GM19438 (cell line): ENCODE results near the gene IFI6.
"Not testable (repeated sequence)": the region's sequence is repeated elsewhere in the genome, so short reads cannot be mapped to it uniquely, and the experiment has no call there.

ENCODE experiments used
- ATAC-seq: cut with Tn5 transposase; IDR thresholded peaks from one replicate; pipeline ENCODE4 v1.9.1; 2021; ENCODE audit warnings: low read depth; ENCODE audit not compliant: unreplicated experiment

Gene IFI6

DNA sequence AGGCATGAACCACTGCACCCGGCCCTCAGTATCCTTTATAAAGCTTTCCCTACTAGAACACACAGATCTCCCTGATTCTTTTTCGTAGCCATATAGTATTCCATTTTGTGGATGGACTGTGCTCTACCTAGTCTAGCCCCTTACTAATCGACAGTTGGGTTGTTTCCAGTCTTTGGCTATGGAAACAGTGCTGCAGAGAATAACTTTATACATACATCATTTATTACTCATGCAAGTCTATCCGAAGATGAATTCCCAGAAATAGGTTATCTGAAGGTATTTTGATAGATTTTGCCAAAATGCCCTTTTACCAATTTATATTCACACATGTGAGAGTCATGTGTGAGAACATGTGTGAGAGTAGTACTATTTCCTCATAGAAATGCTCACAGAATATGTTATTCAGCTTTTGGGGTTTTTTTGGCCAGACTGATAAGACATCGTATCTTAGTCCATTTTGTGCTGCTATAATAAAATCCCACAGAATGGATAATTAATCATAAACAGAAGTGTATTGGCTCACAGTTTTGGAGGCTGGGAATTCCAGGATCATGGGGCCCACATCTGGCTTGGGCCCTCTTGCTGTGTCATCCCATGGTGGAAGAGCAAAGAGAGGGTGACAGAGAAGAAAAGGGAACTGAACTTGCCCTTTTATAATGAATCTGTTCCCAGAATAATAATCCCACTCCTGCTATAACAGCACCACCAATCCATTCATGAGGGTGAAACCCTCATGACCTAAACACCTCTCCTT is 19.7 kb downstream of the IFI6 start:
- no peak for ATAC-seq

DNA sequence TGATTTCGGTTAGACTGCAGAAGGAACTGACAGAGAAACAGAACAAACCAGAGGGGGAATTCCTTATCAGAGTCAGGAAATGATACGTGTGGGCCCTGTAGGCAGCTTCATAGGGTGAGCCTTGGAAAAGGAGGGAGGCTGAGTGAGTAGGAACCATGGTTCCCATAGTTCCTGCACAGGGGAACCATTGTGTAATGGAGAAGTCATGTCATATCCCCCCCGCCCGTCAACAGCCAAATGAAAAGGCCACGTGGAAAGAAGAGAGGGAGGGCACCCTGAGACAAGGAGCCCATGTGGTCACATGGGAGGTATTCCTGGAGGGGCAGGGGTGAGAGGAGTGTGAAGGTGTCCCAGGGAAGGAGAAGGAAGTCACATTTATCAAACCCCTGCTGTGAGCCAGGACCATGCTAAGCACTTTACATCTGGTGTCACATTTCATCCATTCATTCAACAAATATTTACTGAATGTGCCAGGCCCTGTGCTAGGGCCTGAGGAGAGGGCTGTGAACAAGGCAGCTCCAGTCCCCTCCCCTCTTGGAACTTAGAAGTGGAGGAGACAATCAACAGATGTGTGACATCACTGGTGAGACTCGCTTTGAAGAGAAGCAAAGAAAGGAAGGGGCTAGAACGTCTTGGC is 21.3 kb downstream of the IFI6 start:
- no peak for ATAC-seq

DNA sequence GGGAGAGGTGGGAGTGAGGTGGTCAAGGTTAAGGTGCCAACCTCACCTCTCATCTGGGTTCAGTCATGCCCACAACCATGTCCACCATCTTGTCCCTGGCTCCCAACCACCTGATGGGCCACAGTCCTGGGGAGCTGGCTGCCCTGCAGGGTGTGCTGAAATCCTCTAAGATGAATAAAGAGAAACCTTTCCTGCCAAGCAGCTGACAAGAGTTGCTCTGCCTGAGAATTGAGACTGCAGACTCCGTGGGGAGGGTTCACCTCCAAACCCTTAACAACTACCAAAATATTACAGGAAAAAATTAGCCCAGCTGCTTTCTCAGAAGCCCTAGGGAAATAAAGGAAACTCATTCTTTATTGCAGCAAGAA is 21.8 kb downstream of the IFI6 start:
- ATAC-seq, result no peak

DNA sequence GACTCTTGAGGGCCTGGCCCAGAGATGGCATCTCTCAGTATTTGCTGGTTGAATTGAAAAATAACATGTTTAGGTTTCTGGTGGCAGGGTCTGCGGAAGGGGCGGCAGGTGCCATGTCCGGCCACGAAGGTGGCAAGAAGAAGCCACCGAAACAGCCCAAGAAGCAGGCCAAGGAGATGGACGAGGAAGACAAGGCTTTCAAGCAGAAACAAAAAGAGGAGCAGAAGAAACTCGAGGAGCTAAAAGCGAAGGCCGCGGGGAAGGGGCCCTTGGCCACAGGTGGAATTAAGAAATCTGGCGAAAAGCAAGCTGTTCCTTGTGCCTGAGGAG is 22.7 kb downstream of the IFI6 start:
- no peak for ATAC-seq

DNA sequence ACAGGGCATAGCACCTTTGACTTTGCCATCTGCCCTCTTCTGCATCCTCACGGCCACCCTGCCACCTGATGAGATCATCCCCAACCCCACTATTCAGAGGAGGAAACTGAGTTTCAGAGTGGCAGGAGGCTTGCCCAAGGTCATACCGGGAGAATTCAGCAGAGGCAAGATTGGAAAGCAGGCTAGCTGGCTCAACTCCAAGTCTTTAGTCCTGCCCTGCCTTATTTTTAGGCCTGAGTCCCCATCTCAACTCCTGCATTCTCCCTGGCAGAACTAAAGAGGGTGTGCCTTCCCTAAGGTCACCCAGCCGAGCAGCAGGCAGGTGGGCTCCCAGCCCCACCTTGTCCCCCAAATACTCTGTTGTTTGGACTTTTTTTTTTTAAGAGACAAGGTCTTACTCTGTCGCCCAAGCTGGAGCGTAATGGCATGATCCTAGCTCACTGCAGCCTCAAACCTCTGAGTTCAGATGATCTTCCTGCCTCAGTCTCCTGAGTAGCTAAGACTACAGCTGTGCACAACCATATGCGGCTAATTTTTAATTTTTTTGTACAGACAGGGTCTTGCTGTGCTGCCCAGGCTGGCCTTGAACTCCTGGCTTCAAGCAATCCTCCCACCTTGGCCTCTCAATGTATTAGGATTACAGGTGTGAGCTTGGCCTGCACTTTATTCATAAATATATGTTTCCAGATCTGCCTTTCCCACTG is 23.2 kb downstream of the IFI6 start:
- no peak for ATAC-seq

DNA sequence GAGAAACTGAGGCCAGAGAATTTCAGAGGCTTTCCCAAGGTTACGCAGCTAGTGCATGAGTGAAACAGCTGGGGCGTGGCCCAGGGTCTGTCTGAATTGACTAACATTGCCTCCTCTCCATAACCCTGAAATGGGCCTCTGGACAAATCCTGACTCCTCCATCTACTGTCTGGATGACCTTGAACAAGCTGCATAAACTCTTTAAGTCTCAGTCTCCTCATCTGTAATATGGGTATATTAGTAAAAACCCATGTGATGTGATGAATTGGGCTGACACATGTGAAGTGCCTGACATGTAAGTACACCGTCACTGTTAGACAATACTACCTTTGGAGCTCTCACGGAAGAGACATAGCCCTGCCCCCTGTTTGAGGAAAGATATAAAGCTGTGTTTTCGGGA is 24.7 kb downstream of the IFI6 start:
- no peak for ATAC-seq

DNA sequence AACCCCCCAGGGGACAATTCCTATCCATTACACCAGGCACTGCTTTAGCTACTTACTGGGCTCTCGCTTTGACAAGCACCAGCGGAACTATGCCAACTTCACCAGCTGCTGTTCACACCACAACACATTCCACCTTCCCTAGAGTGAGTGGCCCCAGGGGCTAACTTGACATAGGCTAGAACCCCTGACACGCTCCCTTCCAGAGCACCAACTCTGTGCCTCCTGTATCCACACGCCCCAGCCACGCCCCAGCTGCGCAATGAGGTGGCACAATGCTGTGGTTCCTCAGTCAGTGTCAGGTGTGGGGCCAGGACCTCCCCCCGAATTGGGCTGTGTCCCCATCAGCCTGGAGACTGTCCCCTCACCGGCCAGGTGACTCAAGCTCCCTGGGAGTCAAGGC is 25.3 kb downstream of the IFI6 start:
- no peak for ATAC-seq

DNA sequence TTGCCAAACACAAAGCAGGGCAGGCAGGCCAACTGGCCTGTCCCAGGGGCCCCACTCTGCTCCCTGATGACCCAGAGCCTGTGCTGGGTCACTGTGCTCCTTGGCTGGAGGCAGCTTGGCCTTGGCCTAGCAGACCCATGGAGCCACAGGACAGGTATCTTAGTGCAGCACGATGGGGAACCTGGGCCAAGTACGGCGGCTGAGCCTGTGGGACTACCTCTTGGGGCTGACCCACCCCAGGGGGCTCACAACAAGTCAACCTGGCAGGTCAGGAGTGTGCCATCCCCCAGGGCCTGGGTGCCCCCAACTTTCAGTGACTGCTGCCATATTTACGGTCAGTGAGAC is 26.9 kb downstream of the IFI6 start:
- no peak for ATAC-seq

DNA sequence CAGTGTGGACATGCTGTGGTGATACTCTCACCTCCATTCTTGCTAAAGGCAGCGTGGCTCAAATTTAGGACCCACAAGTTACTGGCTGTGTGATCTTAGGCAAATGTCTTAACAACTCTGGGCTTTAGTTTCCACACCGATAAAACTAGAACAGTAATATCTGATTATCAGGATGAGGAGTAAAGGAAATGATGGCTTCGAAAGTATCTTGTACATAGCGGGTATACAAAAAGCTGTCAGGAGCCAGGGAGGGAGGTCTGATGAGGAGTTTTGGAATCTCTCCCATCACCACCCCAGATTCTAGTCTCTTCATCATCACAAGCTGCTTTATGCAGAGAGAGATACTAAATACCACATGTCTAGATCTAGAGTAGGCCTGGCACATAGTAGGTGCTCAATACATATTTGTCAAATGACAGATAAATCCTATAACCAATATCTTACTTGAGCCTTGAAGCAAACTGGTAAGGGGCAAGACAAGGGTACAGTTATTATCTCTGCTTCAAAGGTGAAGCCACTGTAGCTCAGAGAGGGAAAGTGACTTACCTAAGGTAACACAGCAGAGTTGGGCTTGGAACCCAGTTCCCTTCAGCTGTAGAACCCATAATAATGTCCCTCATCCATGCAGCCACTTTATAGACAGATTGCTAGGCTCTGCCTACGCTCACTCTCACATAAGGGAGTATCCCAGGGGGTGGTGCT is 27.5 kb downstream of the IFI6 start:
- ATAC-seq, result no peak

DNA sequence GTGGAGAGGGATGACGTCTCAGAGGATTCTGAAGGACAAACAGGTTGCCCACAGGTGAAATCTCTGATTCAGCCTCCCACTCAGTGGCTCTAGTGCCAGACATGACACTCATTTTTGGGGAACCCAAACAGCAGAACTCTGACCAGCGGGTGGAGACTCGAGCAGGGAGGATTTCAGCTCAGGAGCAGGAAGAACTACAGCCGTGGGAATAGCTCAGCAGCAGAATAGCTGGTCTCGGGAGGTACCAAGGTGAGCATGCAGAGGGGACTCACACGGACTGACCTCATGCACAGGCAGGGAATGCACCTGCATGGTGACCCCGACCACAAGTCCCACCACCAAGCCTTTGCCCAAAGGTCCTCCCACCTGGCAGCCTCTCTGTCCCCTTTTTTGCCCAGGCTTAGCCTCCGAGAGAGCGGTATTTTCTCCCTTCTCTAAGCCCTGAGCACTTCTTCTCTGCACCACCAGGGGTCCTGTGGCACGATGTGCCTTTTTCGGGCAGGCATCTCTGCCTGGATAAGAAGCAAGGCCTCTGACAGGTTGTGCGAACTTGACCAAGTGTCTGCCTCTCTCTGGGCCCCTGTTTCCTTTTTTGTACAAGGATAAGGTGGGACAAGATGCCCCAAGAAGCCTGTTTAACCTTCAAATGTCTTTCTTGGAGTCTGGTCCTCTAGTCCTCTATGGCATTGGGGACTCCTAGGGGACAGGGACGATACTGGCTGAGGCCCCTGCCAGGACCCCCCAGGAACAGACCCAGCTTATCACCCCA is 28.2 kb downstream of the IFI6 start:
- no peak for ATAC-seq

DNA sequence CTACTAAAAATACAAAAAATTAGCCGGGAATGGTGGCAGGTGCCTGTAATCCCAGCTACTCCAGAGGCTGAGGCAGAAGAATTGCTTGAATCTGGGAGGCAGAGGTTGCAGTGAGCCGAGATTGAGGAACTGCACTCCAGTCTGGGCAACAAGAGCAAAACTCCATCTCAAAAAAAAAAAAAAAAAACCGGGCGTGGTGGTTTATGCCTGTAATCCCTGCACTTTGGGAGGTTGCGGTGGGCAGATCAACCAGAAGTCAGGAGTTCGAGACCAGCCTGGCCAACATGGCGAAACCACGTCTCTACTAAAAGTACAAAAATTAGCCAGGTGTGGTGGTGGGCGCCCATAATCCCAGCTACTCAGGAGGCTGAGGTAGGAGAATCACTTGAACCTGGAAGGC is 31.5 kb downstream of the IFI6 start:
- not testable (repeated sequence) for ATAC-seq

DNA sequence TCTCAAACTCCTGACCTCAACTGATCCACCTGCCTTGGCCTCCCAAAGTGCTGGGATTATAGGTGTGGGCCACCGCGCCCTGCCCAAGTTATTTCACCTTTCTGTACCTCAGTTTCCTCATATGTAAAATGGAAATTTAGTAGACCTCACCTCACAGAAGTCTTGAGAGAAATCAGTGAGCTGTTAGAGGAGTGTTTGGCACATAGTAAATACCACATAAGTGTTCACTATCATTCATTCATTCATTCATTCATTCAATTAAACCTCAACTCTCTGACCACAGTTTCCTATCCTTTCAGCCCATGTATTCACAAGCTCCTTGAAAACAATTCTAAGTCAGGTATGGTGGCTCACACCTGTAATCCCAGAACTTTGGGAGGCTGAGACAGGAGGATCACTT is 33.2 kb downstream of the IFI6 start:
- ATAC-seq, result no peak

DNA sequence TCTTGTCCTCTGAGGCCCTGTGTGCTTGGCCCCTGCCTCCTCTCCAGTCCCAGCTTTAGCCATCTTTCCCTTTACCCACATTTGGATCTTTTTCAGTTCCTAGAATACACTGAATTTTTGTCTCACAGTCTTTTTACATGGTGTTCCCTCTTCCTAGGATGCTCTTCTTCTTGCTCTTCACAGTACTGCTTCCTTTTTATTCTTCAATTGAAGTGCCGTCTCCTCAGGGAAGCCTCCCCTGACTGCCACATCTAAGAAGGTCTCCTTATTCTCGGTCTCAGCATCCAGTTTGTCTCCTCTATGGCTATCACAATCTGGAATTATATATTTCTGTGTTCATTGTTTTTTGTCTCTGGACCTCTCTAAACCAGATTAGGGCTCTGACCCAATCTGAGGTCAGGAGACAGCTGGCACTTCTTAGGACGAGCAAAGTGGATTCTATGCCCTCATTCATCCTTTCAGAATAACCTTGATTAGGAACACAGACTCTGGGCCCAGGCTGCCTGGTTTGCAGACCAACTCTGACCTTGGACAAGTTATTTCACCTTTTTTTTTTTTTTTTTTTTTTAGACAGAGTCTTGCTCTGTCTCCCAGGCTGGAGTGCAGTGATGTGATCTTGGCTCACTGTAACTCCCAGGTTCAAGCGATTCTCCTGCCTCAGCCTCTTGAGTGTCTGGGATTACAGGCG is 33.8 kb downstream of the IFI6 start:
- no peak for ATAC-seq

DNA sequence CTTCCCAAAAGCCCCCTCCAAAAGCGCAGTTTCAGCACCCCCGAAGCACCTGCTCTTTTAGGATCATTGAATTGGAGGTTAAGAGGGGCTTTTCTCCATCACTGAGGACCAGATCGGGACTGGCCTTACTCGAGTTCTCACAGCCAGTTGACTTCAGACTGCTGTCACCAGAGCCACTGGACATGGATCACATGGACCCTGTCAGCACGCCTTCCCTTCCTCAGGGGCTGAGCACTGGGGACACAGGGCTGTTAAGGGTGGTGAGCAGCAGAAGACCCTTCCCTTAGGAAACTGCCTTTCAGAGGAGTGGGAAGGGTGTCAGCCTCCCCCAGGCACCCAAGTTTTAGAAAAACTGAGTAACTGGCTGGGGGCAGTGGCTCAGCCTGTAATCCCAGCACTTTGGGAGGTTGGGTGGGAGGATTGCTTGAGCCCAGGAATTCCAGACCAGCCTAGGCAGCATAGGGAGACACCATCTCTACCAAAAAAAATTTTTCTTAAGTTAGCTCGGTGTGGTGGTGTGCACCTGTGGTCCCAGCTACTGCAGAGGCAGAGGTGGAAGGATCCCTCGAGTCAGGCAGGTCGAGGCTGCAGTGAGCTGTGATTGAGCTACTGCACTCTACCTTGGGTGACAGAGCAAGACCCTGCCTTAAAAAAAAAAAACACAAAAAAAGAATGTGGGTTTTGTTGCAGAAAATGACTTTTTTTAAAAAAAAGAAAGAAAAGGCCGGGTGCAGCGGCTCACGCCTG is 36.4 kb downstream of the IFI6 start:
- no peak for ATAC-seq

DNA sequence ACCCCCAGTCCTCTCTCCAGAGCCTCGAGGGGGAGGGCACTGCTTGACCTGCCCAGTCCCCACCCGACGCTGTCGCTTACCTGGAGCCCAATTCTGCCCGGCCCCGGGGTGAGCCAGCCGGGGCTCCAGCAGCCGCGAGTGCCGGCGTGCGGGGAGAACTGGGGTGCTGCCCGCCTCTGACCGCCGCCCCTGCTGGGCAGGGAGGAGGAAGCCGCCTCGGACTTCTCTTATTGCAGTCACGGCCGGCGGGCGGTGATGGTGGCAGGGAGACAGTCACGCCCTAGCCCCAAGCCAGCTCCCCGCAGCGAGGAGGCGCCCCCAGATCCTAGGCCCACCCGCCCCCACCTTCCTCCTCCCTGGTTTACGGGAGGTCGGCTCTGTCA is 37.0 kb downstream of the IFI6 start, which contains the start of gene FGR:
TSS of gene FGR (minus strand) at position 201 of the 383 bp plus-strand sequence. CDS start 11,269 bp downstream, outside the sequence.
- no peak for ATAC-seq

DNA sequence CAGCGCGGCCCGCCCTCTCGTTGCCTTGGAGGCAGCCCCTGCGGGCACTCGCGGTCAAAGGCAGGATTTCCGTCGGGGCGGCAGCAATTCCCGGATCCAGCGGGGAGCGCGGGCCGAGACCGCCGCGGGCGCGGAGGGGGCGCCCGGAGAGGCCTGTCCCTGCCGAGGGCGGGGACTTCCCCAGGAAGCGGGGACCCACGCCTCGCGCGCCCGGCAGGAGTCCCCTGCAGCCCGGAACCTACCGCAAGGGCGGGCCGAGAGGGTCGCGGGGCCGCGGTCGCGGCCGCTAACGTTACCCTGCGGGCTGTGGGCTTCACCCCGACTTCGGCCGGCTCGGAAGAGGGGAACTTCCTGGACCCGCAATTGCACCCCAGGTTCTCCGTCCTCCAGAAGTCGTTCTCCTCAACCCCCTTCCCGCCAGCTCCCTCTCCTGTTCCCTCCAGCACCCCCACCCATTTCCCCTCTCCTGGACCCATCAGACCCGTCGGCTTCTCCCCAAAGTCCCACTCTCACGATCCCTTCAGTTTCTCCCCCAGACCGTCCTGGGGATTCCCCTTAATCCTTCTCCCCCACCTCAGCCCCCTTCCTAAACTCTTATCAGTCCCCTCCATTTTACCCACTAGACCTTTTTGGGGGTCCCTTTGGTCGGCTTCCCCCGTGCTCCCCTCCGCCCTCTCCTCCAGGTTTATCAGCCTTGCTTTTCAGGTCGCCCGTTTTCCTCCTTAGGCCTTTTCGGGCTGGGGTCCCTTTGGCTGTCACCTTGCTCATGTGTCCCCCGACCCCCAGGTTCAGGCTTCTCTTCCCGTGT is 37.6 kb downstream of the IFI6 start:
- no peak for ATAC-seq

DNA sequence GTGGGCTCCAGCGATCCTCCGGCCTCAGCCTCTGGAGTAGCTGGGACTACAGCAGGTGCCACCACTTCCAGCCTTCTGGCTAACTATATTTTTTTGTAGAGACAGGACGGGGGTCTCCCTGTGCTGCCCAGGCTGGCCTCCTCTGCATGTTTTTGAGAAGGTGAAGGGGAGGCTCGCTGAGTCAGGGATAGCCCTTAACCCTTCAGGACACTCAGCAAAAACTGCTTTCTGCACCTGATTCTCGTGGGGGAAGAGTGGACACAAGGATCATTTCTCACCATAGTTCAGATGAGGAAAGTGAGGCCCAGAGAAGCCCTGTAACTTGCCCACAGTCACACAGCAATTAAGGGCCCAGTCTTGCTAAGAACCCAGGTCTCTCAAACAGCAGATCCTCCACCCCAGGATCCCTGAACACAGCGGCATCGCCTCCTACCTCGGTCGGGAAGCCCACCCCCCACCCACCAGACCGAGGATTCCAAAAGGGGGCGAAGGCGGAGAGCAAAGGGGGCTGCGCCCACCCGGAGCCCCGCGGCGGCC is 38.3 kb downstream of the IFI6 start:
- ATAC-seq, result no peak

DNA sequence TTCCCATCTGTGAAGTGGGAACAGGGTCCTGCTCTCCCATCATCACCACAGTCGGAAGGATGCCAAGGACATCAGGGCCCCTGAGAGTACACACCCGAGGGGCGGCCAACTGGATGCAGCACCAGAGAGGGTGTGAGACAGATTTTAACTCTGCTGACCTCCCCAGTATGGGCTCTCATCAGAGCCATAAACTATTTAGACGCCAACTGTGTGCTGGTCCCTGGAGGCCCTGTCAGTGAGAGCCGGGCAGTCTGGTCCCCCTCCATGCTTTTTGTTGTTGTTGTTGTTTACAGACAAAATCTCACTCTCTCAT is 38.7 kb downstream of the IFI6 start:
- ATAC-seq, result no peak
